Putamen (tissue), 1 donor: ENCODE measurements around the gene SPATA25.
A peak's percentile ranks its signal among the peaks of the same experiment; 100 is the strongest.
"Not testable (repeated sequence)": the region's sequence is repeated elsewhere in the genome, so short reads cannot be mapped to it uniquely, and the experiment has no call there.

Experiments
- DNase-seq: peaks from one replicate; pipeline ENCODE4 v3.0.0-alpha.2; 2016; ENCODE audit warnings: low spot score

Gene SPATA25

GRCh38 chr20:45887346-45887715, at the start of gene SPATA25:
Gene SPATA25, minus strand, starts transcription at chr20:45887622. Its CDS starts 32 bp downstream, at chr20:45887590.
- no peak for DNase-seq

- DNase-seq: peak; percentile 47
Observed at GRCh38 chr20:45935416-45936046, 48.1 kb upstream of the SPATA25 start.

GRCh38 chr20:45934586-45935415, 47.4 kb upstream of the SPATA25 start, which contains the start of gene PCIF1:
Gene PCIF1, plus strand, starts transcription at chr20:45934683. Its CDS starts 4,317 bp downstream, at chr20:45939000.
- peak; percentile 98 for DNase-seq

GRCh38 chr20:45934046-45934585, 46.7 kb upstream of the SPATA25 start:
- DNase-seq: peak; percentile 78

GRCh38 chr20:45933266-45934045, 46.0 kb upstream of the SPATA25 start:
- DNase-seq: peak; percentile 77

- DNase-seq: not testable (repeated sequence)
Observed at GRCh38 chr20:45931680-45932079, 44.3 kb upstream of the SPATA25 start.

GRCh38 chr20:45927071-45927878, 39.9 kb upstream of the SPATA25 start:
- DNase-seq: no peak

- no peak for DNase-seq
Observed at GRCh38 chr20:45926731-45927070, 39.3 kb upstream of the SPATA25 start.

GRCh38 chr20:45925821-45926506, 38.5 kb upstream of the SPATA25 start:
- no peak for DNase-seq

GRCh38 chr20:45924391-45925261, 37.2 kb upstream of the SPATA25 start:
- DNase-seq: no peak

- DNase-seq: no peak
Observed at GRCh38 chr20:45921337-45922189, 34.1 kb upstream of the SPATA25 start.

- no peak for DNase-seq
Observed at GRCh38 chr20:45920462-45921336, 33.3 kb upstream of the SPATA25 start.

- no peak for DNase-seq
Observed at GRCh38 chr20:45919542-45920399, 32.3 kb upstream of the SPATA25 start.

GRCh38 chr20:45918779-45919537, 31.5 kb upstream of the SPATA25 start:
- DNase-seq: no peak

- DNase-seq: no peak
Observed at GRCh38 chr20:45918182-45918737, 30.8 kb upstream of the SPATA25 start.

- no peak for DNase-seq
Observed at GRCh38 chr20:45917790-45918141, 30.3 kb upstream of the SPATA25 start.
